HepG2 (cell line): ENCODE data around the gene KCNQ2. TPM values are rescaled to one million over a fixed set of nuclear protein-coding genes. Genes with fewer than 3 reads are reported as not detected.

Source experiments
- GATAD1 ChIP-seq: IDR thresholded peaks from 2 replicates; pipeline ENCODE4 v1.6.1; 2016; ENCODE audit warnings: missing genetic modification reagents, missing compliant biosample characterization
- HOXA3 ChIP-seq: sonication (generic); formaldehyde crosslinking; IDR thresholded peaks from 2 replicates; pipeline ENCODE4 v1.5.0; 2020; ENCODE audit warnings: missing genetic modification reagents
- IRF2 ChIP-seq: IDR thresholded peaks from 2 replicates; pipeline ENCODE4 v1.6.1; 2018; ENCODE audit warnings: missing genetic modification reagents, missing compliant biosample characterization
- PAX8 ChIP-seq: sonication (generic); formaldehyde crosslinking; IDR thresholded peaks from 2 replicates; pipeline ENCODE4 v1.8.0; 2022; ENCODE audit warnings: mild to moderate bottlenecking, missing genetic modification reagents, borderline replicate concordance
- RCOR2 ChIP-seq: IDR thresholded peaks from 2 replicates; pipeline ENCODE4 v1.6.1; 2016; ENCODE audit warnings: missing biosample characterization, missing genetic modification reagents
- SP4 ChIP-seq: sonication (generic); formaldehyde crosslinking; IDR thresholded peaks from 2 replicates; pipeline ENCODE4 v1.8.1; 2023; ENCODE audit warnings: mild to moderate bottlenecking, missing genetic modification reagents
- ZFP1 ChIP-seq: IDR thresholded peaks from 2 replicates; pipeline ENCODE4 v1.6.1; 2016
- ZFP36L1 ChIP-seq: sonication (generic); formaldehyde crosslinking; IDR thresholded peaks from 2 replicates; pipeline ENCODE4 v1.8.0; 2022; ENCODE audit warnings: mild to moderate bottlenecking, missing genetic modification reagents, moderate library complexity
- polyA plus RNA-seq, 8 experiments: library from polyadenylated mRNA; depleted of rRNA in 3 of 8; stranded (reverse) in 7 of 8; unstranded in 1 of 8; fragments of >200 nt; fragmentation: Illumina TruSeq in 4 of 8; extraction: Trizol in 4 of 8; gene quantifications; 2 replicates each; pipeline versions ENCODE4 v1.2.1 to v1.2.3, GENCODE V29; 2011 to 2016; ENCODE audit warnings: low read depth in 4 of 8, missing spikeins in 1 of 8, mixed read lengths in 1 of 8; ENCODE audit not compliant: insufficient read depth in 1 of 8
- total RNA-seq, 5 experiments: library from RNA; depleted of rRNA; stranded (reverse); fragments of >200 nt; fragmentation: Illumina TruSeq; extraction: Trizol; gene quantifications; 2 replicates each; pipeline ENCODE4 v1.2.3, GENCODE V29; 2016; ENCODE audit warnings: low read depth in 1 of 5
- TF ChIP-seq, protein P1 (sequence below): sonication (generic); formaldehyde crosslinking; IDR thresholded peaks from 2 replicates; pipeline ENCODE4 v1.4.0; 2020; ENCODE audit warnings: missing genetic modification reagents, borderline replicate concordance
- TF ChIP-seq, protein P2 (sequence below), 2 experiments: sonication (generic) in 1 of 2; formaldehyde crosslinking in 1 of 2; IDR thresholded peaks; 2 replicates each; pipeline versions ENCODE4 v1.4.0 to v1.6.1; 2018 to 2020; ENCODE audit warnings: missing genetic modification reagents in 2 of 2, borderline replicate concordance in 1 of 2, low read depth in 1 of 2, mild to moderate bottlenecking in 1 of 2, missing biosample characterization in 1 of 2
- TF ChIP-seq, protein P3 (sequence below): sonication (generic); formaldehyde crosslinking; IDR thresholded peaks from 2 replicates; pipeline ENCODE4 v1.8.1; 2023; ENCODE audit warnings: mild to moderate bottlenecking, missing genetic modification reagents
- TF ChIP-seq, protein P4 (sequence below): sonication (generic); formaldehyde crosslinking; IDR thresholded peaks from 2 replicates; pipeline ENCODE4 v1.8.0; 2022; ENCODE audit warnings: missing genetic modification reagents, mild to moderate bottlenecking, inconsistent platforms, borderline replicate concordance
- TF ChIP-seq, protein P5 (sequence below): sonication (generic); formaldehyde crosslinking; IDR thresholded peaks from 2 replicates; pipeline ENCODE4 v1.4.0; 2020; ENCODE audit warnings: missing genetic modification reagents, borderline replicate concordance
- TF ChIP-seq, protein P6 (sequence below): IDR thresholded peaks from 2 replicates; pipeline ENCODE4 v1.6.1; 2016
- TF ChIP-seq, protein P7 (sequence below): sonication (generic); formaldehyde crosslinking; IDR thresholded peaks from 2 replicates; pipeline ENCODE4 v1.4.0; 2020; ENCODE audit warnings: missing genetic modification reagents

Gene KCNQ2
- total and polyA plus RNA-seq, 2 of the 13 experiments (the other 11 are each of a cell fraction or from before 2014, with no cell fraction given), result not detected

DNA sequence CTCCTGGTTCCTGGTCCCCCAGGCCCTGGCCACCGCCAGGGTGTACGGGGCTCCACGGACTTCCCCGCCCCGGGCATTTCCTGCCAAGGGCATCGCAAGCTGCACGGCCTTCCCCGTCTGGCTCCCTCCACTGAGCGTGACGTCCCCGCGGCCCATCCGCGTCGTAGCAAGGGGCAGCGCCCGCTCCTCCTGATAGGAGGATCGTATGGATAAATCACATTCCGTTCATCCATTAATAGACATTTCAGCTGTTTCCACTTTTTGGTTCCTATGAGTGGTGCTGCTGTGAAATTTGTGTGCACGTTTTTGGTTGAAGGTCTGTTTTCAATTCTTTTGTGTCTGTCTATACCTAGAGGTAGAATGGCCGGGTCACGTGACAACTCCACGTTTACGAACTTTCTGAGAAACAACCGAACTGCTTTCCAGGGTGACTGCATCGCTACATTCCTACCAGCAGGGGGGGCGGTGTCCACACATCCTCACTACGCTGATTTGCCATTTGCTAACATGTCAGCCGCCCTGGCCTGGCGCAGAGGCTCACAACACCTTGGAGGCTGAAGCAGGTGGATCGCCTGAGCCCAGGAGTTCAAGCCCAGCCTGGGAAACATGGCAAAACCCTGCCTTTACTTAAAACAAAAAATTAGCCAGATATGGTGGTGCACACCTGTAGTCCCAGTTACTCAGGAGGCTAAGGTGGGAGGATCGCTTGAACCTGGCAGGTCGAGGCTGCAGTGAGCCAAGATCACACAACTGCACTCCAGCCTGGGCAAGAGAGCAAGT is 37.7 kb downstream of the KCNQ2 start (continued):
- TF ChIP-seq, protein P1, sequence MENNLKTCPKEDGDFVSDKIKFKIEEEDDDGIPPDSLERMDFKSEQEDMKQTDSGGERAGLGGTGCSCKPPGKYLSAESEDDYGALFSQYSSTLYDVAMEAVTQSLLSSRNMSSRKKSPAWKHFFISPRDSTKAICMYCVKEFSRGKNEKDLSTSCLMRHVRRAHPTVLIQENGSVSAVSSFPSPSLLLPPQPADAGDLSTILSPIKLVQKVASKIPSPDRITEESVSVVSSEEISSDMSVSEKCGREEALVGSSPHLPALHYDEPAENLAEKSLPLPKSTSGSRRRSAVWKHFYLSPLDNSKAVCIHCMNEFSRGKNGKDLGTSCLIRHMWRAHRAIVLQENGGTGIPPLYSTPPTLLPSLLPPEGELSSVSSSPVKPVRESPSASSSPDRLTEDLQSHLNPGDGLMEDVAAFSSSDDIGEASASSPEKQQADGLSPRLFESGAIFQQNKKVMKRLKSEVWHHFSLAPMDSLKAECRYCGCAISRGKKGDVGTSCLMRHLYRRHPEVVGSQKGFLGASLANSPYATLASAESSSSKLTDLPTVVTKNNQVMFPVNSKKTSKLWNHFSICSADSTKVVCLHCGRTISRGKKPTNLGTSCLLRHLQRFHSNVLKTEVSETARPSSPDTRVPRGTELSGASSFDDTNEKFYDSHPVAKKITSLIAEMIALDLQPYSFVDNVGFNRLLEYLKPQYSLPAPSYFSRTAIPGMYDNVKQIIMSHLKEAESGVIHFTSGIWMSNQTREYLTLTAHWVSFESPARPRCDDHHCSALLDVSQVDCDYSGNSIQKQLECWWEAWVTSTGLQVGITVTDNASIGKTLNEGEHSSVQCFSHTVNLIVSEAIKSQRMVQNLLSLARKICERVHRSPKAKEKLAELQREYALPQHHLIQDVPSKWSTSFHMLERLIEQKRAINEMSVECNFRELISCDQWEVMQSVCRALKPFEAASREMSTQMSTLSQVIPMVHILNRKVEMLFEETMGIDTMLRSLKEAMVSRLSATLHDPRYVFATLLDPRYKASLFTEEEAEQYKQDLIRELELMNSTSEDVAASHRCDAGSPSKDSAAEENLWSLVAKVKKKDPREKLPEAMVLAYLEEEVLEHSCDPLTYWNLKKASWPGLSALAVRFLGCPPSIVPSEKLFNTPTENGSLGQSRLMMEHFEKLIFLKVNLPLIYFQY (CRISPR knock-in tag), result 0 out of 2 replicates have a peak, but pooled peaks have one; percentile 19
- TF ChIP-seq PAX8 (CRISPR knock-in tag) (0 out of 2 replicates have a peak, but pooled peaks have one; percentile 68), SP4 (CRISPR knock-in tag) (peak; percentile 72; the same call in 1 of the 2 replicates), IRF2 (CRISPR knock-in tag) (0 out of 2 replicates have a peak, but pooled peaks have one; percentile 37), HOXA3 (CRISPR knock-in tag) (peak; percentile 67), GATAD1 (CRISPR knock-in tag) (peak; percentile 40; the same call in 1 of the 2 replicates), RCOR2 (CRISPR knock-in tag) (no peak), ZFP36L1 (CRISPR knock-in tag) (peak; percentile 37; the same call in 1 of the 2 replicates), ZFP1 (CRISPR knock-in tag) (peak; percentile 41; the same call in 1 of the 2 replicates)
- TF ChIP-seq, protein P2, sequence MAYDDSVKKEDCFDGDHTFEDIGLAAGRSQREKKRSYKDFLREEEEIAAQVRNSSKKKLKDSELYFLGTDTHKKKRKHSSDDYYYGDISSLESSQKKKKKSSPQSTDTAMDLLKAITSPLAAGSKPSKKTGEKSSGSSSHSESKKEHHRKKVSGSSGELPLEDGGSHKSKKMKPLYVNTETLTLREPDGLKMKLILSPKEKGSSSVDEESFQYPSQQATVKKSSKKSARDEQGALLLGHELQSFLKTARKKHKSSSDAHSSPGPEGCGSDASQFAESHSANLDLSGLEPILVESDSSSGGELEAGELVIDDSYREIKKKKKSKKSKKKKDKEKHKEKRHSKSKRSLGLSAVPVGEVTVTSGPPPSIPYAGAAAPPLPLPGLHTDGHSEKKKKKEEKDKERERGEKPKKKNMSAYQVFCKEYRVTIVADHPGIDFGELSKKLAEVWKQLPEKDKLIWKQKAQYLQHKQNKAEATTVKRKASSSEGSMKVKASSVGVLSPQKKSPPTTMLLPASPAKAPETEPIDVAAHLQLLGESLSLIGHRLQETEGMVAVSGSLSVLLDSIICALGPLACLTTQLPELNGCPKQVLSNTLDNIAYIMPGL (CRISPR knock-in tag; IDR thresholded peaks at IDR 0.05; ENCODE audit: borderline replicate concordance in 1 of 2, low read depth in 1 of 2), result peak in 1 of 2 experiments; percentile 78; a peak in 2 of 4 replicates
- TF ChIP-seq, protein P3, sequence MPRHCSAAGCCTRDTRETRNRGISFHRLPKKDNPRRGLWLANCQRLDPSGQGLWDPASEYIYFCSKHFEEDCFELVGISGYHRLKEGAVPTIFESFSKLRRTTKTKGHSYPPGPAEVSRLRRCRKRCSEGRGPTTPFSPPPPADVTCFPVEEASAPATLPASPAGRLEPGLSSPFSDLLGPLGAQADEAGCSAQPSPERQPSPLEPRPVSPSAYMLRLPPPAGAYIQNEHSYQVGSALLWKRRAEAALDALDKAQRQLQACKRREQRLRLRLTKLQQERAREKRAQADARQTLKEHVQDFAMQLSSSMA (CRISPR knock-in tag), result no peak
- TF ChIP-seq, protein P4, sequence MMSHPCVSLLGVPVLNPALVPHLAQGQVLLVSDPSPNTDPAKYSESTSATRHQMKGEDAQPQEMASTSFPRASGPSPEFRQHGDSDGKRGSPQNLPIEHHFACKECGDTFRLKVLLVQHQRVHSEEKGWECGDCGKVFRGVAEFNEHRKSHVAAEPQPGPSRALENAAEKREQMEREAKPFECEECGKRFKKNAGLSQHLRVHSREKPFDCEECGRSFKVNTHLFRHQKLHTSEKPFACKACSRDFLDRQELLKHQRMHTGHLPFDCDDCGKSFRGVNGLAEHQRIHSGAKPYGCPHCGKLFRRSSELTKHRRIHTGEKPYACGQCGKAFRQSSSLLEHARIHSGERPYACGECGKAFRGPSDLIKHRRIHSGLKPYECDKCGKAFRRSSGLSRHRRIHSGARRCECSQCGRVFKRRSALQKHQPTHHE (CRISPR knock-in tag), result no peak
- TF ChIP-seq, protein P5, sequence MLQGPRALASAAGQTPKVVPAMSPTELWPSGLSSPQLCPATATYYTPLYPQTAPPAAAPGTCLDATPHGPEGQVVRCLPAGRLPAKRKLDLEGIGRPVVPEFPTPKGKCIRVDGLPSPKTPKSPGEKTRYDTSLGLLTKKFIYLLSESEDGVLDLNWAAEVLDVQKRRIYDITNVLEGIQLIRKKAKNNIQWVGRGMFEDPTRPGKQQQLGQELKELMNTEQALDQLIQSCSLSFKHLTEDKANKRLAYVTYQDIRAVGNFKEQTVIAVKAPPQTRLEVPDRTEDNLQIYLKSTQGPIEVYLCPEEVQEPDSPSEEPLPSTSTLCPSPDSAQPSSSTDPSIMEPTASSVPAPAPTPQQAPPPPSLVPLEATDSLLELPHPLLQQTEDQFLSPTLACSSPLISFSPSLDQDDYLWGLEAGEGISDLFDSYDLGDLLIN, result no peak
- TF ChIP-seq, protein P6, sequence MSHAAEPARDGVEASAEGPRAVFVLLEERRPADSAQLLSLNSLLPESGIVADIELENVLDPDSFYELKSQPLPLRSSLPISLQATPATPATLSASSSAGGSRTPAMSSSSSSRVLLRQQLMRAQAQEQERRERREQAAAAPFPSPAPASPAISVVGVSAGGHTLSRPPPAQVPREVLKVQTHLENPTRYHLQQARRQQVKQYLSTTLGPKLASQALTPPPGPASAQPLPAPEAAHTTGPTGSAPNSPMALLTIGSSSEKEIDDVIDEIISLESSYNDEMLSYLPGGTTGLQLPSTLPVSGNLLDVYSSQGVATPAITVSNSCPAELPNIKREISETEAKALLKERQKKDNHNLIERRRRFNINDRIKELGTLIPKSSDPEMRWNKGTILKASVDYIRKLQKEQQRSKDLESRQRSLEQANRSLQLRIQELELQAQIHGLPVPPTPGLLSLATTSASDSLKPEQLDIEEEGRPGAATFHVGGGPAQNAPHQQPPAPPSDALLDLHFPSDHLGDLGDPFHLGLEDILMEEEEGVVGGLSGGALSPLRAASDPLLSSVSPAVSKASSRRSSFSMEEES (CRISPR knock-in tag), result peak; percentile 57; the same call in 1 of the 2 replicates
- TF ChIP-seq, protein P7, sequence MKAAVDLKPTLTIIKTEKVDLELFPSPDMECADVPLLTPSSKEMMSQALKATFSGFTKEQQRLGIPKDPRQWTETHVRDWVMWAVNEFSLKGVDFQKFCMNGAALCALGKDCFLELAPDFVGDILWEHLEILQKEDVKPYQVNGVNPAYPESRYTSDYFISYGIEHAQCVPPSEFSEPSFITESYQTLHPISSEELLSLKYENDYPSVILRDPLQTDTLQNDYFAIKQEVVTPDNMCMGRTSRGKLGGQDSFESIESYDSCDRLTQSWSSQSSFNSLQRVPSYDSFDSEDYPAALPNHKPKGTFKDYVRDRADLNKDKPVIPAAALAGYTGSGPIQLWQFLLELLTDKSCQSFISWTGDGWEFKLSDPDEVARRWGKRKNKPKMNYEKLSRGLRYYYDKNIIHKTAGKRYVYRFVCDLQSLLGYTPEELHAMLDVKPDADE (CRISPR knock-in tag), result no peak
